GDM1 (cell line): ENCODE data around the gene HIF1A.
"Not testable (repeated sequence)": the region's sequence is repeated elsewhere in the genome, so short reads cannot be mapped to it uniquely, and the experiment has no call there.

Experiments
- DNase-seq: peaks from one replicate; lab custom pipeline; 2025; lab: John Stamatoyannopoulos, UW

HIF1A gene

DNA sequence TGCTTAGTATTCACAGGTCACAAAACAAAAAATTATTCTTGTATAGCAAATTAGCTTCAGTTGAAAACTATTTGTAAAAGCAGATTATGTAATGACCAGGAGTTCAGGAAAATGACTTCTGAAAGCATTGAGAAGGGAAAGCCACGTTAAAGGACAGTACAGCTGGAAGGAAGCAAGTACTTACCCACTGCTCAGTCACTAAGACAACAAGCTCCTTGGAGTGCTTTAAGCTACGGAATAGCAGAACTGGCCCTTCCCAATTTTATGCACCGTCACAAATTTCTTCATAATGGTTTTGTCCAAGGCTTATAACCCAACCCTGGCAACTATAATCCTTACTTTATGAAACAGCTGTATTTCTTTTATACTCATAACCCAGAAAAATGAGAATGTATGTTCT lies 54.0 kb downstream of the HIF1A start:
- DNase-seq: no peak

DNA sequence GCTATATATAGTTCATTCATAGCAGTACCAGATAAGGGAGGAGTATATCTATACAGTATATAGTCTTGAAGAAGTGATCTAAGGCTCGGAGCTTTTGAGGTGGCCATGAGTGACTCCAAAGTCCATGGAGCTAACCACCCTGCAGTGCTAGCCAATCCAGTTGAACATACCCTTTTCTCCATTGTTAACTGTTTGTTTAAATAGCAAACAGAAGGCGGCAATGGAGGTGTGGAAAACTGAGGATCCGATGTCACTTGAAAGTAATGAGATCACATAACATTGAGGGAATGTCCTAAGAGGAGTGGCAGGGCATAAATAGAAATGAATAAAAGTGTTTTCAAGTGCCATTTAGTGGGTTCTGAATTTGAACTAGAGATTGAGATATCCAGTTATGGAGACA lies 54.6 kb downstream of the HIF1A start:
- DNase-seq: no peak

DNA sequence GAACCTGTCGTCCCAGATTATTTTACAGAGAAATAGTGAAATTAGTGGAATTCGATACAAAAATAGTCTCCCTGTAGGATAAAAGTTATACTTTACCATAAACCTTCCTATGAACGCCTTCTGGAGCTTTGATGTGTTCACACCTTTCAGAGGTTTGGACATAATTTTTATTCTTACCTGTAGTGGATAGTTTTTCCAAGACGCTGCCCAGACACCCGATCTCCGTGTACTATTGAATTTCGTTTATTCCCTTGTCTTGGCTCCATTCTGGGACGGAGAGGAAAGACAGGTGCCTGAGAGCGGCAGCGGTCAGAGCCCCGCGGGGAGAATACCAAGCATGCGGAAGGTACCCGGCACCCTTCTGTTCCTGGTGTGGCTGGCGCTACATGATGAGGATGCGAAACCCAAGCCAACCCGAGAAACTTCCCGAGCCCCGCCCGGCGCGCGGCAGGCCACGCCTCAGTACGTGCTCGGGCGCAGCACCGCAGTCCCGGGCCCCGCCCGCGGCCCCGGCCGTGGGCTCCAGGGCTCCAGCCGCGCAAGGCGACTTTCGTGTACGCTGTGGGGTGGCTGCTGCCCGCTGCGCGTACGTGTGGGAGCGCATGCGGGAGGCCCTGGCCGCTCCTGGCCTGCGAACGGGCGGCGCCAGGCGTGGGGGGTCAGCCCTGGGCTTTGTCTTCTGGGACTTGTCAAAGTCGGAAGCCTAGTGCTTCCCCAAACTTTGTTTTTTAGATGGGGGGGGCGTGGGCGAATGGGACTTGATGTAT lies 55.6 kb downstream of the HIF1A start:
- peak; percentile 88 for DNase-seq

DNA sequence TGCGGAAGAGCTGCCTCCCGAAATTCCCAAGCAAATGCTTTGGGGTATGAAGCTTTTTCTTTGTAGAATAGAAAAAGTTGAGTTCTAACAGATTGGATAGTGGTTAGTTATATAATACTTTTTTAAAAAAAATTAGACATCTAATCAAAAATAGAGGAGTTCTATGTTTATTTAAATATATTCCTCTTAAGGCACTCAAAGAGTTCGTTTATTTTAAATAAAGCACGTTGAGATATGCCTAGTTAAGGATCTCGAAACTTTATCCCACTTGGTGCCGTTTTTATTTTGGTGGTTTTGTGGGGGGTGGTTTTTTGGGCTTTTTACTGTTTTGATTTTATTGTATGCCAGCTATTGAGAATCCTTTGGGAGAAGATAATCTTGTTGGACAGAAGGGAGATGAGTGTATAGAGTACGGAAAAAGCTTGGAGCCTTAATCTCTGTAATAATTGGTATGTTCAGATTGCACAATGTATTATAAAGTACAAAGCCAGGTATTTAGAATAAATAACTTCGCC lies 56.2 kb downstream of the HIF1A start:
- no peak for DNase-seq

DNA sequence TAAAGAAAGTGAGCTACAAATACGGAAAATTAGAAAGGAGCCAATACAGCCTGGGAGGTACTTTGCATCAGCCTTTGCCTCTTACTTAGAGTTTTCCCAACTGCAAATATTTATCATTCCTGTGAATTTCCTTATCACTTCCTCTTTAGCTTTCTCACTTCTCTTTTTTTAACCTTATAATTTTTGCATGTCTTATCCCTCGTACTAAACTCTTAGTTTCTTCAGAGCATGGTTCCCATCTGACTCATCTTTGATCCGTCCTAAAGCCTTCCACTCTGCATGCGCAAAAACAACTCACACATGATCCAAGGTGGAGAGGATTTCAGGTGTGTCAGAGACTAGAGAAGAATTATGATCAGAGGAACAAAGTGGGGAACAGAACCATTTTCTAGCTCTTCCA lies 57.3 kb downstream of the HIF1A start:
- DNase-seq: no peak

DNA sequence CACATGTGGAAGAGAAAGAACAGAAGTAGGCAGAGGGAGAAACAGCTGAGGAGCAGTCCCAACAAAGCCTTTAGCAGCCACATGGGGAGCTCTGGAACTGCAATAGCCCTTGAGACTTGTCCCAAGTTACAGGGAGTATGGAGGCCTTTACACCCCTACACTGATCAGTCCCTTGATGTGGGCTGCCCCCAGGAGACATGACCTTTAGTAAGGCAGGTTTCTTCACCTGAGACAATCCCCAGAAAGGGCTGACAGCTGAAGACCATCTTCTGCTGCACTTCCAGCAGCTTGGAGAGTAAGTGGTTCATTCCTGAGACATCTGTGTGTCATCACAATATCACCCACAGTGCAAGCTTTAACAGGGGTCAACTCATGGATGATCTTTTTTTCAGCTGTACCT lies 58.3 kb downstream of the HIF1A start:
- no peak for DNase-seq

DNA sequence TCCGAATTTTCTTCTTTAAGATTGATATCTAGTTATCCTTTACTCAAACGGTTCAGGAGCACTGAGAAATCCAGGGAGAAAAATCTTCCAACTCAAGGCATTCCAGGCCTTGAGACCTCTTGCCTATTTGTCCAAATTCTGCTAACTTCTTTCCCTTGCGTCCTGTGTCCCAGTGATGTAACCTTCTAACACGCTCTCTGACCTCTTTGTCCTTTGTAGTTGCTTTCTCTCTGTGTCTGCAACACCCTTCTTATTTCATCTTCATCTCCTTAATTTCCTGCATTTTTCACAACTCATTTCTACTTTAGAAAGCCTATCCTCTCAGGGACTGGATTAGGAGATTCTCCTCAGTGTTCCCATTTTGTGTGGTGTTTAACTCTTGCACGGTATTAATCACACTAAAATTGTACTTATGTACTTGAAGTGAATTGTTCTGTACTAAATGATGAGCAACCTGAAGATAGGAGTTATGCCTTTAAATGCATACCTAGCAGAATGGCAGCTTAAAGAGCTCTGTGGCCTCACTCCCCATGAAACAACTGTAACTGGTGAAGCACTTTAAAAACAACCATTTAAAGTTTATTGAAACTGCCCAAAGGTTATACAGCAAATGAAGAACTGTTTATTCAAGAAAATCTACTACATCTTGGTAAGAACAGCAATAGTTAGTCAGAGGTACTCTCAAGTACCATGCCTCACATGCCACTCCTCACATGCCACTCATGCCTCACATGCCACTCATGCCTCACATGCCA lies 59.5 kb downstream of the HIF1A start:
- no peak for DNase-seq

DNA sequence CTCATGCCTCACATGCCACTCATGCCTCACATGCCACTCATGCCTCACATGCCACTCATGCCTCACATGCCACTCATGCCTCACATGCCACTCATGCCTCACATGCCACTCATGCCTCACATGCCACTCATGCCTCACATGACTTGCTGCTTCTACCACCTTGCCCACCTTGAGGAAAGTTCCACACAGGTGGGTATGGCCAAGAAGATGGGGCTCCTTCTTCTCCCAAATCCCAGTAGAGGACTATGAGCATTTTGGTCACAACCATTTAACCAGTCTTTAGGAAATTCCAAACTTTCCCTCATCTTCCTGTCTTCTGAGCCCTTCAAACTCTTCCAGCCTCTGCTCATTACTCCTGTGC lies 60.0 kb downstream of the HIF1A start:
- not testable (repeated sequence) for DNase-seq

DNA sequence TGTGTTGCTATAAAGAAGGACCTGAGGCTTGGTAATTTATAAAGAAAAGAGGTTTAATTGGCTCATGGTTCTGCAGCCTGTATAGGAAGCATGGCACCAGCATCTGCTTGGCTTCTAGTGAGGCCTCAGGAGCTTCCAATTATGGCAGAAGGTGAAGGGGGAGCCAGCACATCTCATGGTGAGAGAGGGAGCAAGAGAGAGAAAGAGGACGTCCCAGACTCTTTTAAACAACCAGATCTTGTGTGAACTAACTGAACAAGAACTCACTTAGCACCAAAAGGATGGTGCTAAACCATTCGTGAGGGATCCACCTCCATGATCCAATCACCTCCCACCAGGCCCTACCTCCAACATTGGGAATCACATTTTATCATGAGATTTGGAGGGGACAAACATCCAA lies 60.8 kb downstream of the HIF1A start:
- no peak for DNase-seq

DNA sequence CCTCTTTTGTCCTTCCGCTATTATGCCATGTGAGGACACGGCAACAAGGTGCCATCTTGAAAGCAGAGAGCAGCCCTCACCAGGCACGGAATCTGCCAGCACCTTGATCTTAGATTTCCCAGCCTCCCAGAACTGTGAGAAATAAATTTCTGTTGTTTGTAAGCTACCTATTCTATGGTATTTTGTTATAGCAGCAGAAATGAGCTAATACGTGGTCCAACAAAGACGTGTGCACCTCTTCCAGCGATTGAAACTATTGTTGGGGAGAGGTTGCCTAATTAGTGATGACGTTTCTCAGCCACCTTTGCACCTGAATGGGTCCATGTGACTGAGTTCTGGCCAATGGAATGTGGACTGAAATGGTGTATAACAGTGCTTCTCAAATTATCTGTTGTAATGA lies 64.6 kb downstream of the HIF1A start:
- DNase-seq: no peak

DNA sequence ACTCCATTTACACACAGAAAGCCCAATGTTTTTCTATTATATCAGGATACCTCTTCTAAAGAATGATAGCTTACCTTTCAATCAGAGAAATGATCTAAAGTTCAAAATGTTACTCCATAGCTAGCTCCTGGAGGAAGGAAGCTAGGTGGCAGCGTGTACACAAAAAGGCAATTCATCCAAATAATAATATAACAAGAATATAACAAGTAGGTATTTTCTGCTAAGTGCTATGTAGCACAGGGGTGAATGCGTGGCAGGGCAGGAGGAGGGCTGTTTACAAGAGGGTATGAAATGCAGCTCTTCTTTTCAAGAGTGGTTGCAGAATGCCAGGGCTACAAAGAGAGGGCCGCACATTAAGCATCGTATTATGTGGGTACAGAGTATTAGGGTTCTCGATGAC lies 66.2 kb downstream of the HIF1A start:
- DNase-seq: no peak

DNA sequence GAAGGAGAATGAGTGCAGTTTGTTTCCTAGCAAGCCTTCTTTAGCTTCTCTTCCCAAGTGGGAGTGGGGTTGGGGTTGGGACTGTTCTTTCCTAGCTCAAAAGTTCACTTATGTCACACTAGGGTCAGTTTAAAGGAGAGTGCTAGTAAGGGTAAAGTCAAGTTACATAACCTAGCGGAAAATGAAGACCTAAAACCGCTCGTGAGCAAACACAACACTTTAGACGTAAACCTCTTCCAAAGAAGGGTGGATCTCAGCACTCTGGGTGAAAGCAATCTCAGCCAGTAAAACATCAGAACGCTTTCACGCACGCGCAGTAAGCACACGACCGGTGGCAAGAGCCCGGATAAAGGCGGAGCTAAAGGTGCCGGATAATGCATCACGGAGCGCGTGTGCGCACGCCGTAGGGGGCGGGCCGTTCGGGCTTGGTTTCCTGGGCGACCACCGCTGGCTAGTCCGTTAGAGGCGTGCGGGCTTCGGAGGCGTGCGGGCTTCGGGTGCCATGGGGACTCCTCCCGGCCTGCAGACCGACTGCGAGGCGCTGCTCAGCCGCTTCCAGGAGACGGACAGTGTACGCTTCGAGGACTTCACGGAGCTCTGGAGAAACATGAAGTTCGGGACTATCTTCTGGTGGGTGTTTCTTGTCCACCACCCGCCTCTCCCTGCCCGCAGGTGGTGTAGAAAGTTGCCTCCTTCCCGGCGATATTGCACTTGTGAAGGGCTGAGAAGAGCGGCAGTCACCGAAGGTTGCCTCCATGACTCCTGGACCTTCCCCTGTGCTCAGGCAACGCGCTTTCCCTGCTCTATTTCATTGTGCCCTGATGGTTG lies 66.9 kb downstream of the HIF1A start, which contains the start of gene SNAPC1:
SNAPC1 (plus strand) TSS at position 462 of the 828 bp plus-strand sequence; CDS start at position 503, 41 bp downstream.
- DNase-seq: peak; percentile 95

DNA sequence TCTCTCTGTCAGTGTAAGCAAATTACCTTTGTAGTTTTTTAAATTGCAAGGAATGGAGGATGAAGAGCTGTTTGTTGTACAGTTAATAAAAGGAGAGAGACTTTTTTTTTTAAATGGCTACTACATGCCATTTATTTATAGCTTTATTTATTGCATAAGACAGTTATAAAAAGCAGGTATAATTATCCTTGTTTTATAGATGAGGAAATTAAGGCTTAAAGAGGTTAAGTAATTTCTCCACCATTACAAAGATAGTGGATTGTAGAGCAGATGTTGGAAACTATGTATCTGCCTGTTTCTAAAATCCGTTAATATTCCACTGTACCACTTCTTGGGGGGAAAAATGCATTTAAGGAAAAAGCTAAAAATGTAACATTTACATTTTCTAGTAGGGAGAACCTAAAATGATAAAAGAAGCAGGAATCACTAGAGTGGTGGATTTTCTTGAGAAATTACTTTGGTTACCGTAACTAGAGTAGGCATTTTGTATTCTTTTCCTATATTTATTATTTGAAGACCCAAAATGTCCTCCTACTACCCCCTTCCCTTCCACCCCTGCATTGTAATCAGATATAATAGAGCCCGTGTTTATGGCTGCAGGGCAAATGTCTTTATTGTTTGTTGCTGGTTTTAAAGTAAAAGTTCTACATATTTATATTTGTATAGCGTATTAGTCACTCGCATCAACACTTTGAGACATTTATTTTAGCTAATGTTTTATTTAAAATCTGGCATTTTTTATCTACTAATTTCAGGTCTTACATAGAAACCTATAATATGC lies 69.2 kb downstream of the HIF1A start:
- DNase-seq: no peak

DNA sequence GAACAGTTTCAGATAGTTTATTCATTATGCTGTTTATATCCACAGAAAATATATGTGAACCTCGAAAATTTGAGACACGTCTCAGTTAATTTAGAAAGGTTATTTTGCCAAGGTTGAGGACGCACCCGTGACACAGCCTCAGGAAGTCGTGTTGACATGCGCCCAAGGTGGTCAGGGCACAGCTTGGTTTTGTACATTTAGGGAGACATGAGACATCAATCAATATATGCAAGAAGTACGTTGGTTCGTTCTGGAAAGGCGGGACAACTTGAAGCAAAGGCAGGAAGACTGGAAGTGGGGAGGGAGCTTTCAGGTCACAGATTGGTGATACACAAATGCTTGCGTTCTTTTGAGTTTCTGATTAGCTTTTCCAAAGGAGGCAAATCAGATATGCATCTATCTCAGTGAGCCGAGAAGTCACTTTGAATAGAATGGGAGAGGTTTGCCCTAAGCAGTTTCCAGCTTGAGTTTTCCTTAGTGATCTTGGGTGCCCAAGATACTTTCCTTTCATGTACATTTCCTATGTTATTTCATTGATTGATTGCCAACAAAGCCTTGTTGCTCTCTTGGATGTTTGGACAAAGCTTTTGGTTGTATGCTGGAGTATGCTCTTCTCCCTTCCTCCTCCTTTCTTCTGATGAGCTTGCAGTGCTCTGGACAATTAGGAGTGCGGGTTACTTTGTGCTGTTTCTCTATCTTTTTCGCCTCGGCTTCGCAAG lies 70.1 kb downstream of the HIF1A start:
- DNase-seq: no peak

DNA sequence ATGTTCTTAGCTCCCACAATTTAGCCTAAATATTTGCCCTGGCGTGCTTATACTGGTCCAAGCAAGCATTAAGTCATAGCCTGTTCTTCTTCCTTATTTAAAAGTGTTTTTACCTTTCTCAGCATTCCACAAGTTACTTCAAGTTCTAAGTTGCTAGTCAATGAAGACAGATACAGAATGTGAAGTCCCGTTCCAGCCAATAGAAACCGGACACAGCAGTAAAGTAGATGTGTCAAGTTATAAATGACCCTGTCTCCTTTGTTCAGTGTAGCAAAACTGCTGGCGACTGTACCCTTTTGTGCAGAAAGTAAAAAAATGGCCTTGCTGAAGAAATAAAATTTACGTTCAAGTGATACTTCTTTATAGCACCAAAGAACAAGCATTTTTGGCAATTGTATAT lies 70.8 kb downstream of the HIF1A start:
- DNase-seq: no peak

DNA sequence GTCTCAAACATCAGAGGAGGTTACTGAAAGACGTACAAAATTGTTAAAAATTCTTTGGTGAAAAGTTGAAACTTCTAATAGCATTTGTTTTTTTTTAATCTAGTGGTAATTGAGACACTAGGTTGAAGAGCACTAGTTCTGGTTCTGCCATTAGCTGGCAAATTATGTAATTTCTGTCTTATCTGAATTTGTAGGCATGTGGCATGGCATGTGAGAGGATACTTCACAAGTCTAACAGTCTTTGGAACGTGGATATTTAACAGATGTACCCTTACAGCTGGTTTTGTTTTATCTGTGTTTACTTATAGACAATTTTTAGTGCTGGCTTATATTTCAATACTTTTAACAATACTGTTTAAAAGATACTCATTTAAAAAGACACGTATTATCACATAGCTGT lies 72.9 kb downstream of the HIF1A start:
- DNase-seq: no peak

DNA sequence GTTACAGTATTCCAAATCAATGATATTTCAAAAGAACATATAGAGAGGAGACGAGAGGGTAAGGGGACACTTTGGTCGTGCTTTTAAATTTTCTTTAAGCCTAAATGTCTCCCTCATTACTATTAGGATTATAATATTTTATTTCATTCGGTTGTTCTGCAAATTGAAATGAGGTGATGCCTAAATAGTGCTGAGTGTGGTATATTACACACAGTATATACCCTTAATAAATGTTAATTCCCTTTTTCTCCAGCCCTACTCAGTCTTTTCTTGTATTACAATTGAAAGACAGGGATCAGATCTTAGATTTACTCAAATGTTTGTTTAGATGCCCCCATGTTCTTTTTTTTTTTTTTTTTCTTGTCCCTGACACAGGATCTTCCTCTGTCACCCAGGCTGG lies 74.6 kb downstream of the HIF1A start:
- DNase-seq: no peak

DNA sequence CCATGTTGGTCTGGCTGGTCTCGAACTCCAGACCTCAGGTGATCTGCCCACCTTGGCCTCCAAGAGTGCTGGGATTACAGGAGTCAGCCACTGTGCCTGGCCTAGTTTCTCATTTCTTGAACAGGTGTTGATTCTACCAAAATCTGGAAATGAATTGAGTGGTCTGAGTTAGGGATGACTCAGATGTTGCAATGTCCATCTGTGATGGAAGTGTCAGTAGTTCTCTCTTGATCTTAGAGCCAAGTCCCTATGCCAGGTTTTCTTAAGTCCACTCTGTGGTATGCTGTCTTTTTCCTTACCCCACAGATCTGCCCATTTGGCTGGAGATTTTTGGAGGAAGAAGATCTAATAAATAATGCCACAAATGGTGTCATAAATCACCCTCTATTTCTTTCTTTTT lies 79.5 kb downstream of the HIF1A start:
- DNase-seq: no peak

DNA sequence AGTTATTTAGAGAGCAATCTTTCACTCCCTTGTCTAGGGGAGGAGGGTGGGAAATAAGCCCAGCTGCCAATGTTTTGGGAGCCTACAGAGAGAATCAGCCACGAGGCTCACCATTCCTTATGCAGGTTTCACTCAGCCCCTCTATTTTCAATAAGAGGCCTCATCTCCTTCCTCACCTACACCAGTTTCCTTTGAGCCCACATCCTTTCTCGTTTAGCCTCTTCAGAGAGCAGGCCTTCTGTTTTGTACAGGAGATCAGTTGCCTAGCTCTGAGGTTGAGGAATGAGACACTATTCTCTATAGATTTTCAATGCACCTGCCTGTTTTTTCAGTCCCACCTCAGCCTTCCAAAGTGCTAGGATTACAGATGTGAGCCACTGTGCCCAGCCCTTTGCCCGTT lies 84.8 kb downstream of the HIF1A start:
- DNase-seq: no peak

DNA sequence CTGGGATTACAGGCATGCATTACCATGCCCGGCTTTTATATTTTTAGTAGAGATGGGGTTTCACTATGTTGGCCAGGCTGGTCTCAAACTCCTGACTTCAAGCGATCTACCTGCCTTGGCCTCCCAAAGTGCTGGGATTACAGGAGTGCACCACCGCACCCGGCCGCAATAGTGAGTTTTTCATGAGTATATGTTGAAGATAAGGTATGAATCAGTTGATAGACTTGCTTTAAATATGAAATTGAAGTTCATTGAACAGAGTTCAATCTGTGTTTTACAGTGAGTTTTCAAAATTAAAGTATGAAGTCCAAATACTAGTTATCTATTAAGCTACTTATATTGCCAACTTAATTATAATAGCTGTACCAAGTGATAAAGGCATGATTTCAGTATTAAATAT lies 102.0 kb downstream of the HIF1A start:
- DNase-seq: no peak
